H1 (cell line): ENCODE results near the gene BHMT. TPM values are rescaled to one million over a fixed set of nuclear protein-coding genes. Genes with fewer than 3 reads are reported as not detected.

Experiments used
- CTCF ChIA-PET: fragments of 300-600 bp; sonication (Branson Sonifier 250); formaldehyde crosslinking; loops from one replicate; lab custom pipeline; 2021; ENCODE audit not compliant: partially characterized antibody; lab: Charles Lee
- POLR2A ChIA-PET: fragments of 300-600 bp; sonication (Branson Sonifier 250); formaldehyde crosslinking; loops from one replicate; lab custom pipeline; 2021; ENCODE audit warnings: inconsistent platforms; ENCODE audit not compliant: partially characterized antibody; lab: Charles Lee
- DNase-seq, 2 experiments: peaks; one replicate each; pipeline versions ENCODE4 v3.0.0 to v3.0.0-alpha.2; 2010 to 2022; ENCODE audit warnings: low spot score in 2 of 2, low read depth in 1 of 2, mixed read lengths in 1 of 2
- FAIRE-seq: peaks from 2 replicates; lab custom pipeline; 2011; peaks lifted over from hg19 to GRCh38; lab: Jason Lieb, UNC
- H2AFZ ChIP-seq: 2 replicates; pipeline ENCODE4 v1.8.1; 2012; ENCODE audit warnings: low read length, inconsistent platforms
- H2AK5ac ChIP-seq: 2 replicates; pipeline ENCODE4 v1.6.1; 2013; ENCODE audit warnings: low read depth, low read length
- H2BK120ac ChIP-seq: replicated peaks from 2 replicates; pipeline ENCODE3; 2013; ENCODE audit warnings: low read depth, low read length, inconsistent platforms
- H2BK12ac ChIP-seq: 2 replicates; pipeline ENCODE4 v1.6.1; 2013; ENCODE audit warnings: low read depth, low read length
- H2BK15ac ChIP-seq: 2 replicates; pipeline ENCODE4 v1.6.1; 2013; ENCODE audit warnings: low read length
- H2BK20ac ChIP-seq: 2 replicates; pipeline ENCODE4 v1.6.1; 2013; ENCODE audit warnings: low read length
- H2BK5ac ChIP-seq: 2 replicates; pipeline ENCODE4 v1.6.1; 2013; ENCODE audit warnings: low read depth, low read length
- H3K14ac ChIP-seq: 2 replicates; pipeline ENCODE4 v1.6.1; 2013; ENCODE audit warnings: inconsistent platforms; ENCODE audit not compliant: insufficient read length
- H3K18ac ChIP-seq: 2 replicates; pipeline ENCODE4 v1.6.1; 2013; ENCODE audit warnings: low read length; ENCODE audit errors: extremely low read depth
- H3K23ac ChIP-seq: 2 replicates; pipeline ENCODE4 v1.6.1; 2013; ENCODE audit warnings: inconsistent platforms; ENCODE audit not compliant: insufficient read length
- H3K23me2 ChIP-seq: 2 replicates; pipeline ENCODE4 v1.6.1; 2013; ENCODE audit warnings: low read depth, low read length
- H3K27ac ChIP-seq: 2 replicates; pipeline ENCODE4 v1.6.1; 2011; ENCODE audit warnings: low read depth, low read length, inconsistent platforms
- H3K27me3 ChIP-seq, 4 experiments: replicated peaks in 1 of 4; 1 replicate in 1 of 4; 2 replicates in 3 of 4; pipeline versions ENCODE4 v1.6.1 to v1.8.1; 2011 to 2013; ENCODE audit warnings: low read length in 3 of 4, mild to moderate bottlenecking in 3 of 4, inconsistent platforms in 2 of 4, mixed read lengths in 2 of 4, moderate library complexity in 1 of 4; ENCODE audit not compliant: control insufficient read depth in 3 of 4, insufficient read depth in 3 of 4; ENCODE audit errors: extremely low read depth in 1 of 4
- H3K36me3 ChIP-seq, 4 experiments: 2 replicates each; pipeline versions ENCODE4 v1.6.1 to v1.8.1; 2011 to 2013; ENCODE audit warnings: mild to moderate bottlenecking in 4 of 4, low read length in 3 of 4, moderate library complexity in 2 of 4, control low read depth in 1 of 4, inconsistent platforms in 1 of 4; ENCODE audit not compliant: insufficient read depth in 4 of 4, control insufficient read depth in 2 of 4
- H3K4ac ChIP-seq: replicated peaks from 2 replicates; pipeline ENCODE3; 2013; ENCODE audit warnings: low read length, low read depth, mixed read lengths, inconsistent platforms; ENCODE audit not compliant: insufficient read length
- H3K4me1 ChIP-seq, 4 experiments: replicated peaks in 1 of 4; 1 replicate in 1 of 4; 2 replicates in 3 of 4; pipeline versions ENCODE4 v1.6.1 to v1.8.1; 2011 to 2013; ENCODE audit warnings: low read length in 3 of 4, inconsistent platforms in 2 of 4, mixed read lengths in 1 of 4; ENCODE audit not compliant: insufficient read depth in 4 of 4, control insufficient read depth in 3 of 4
- H3K4me2 ChIP-seq, 2 experiments: 2 replicates each; pipeline versions ENCODE4 v1.6.1 to v1.8.1; 2011 to 2013; ENCODE audit warnings: low read depth in 2 of 2, low read length in 2 of 2, control low read depth in 1 of 2, inconsistent platforms in 1 of 2, mild to moderate bottlenecking in 1 of 2; ENCODE audit not compliant: insufficient read depth in 1 of 2
- H3K4me3 ChIP-seq, 4 experiments: fragments of 200-600, 300-600 bp in 1 of 4; sonication (generic), shearing (Covaris generic), sonication (Bioruptor Twin) in 1 of 4; 2 replicates each; pipeline versions ENCODE4 v1.5.1 to v1.8.1; 2011 to 2016; ENCODE audit warnings: low read length in 4 of 4, low read depth in 3 of 4, control low read depth in 2 of 4, inconsistent platforms in 2 of 4, mild to moderate bottlenecking in 2 of 4, mixed read lengths in 1 of 4, moderate library complexity in 1 of 4; ENCODE audit not compliant: insufficient read depth in 2 of 4; ENCODE audit errors: extremely low read depth in 1 of 4
- H3K56ac ChIP-seq: replicated peaks from 2 replicates; pipeline ENCODE3; 2013; ENCODE audit warnings: low read depth, mild to moderate bottlenecking, mixed read lengths, low read length, inconsistent platforms; ENCODE audit not compliant: insufficient read length
- H3K79me1 ChIP-seq: 2 replicates; pipeline ENCODE4 v1.6.1; 2013; ENCODE audit warnings: low read depth, low read length, control low read depth
- H3K79me2 ChIP-seq, 2 experiments: 2 replicates each; pipeline versions ENCODE4 v1.6.1 to v1.8.1; 2012 to 2013; ENCODE audit warnings: low read length in 2 of 2, mild to moderate bottlenecking in 2 of 2, inconsistent platforms in 1 of 2; ENCODE audit not compliant: insufficient read depth in 2 of 2, control insufficient read depth in 1 of 2
- H3K9ac ChIP-seq, 4 experiments: replicated peaks in 1 of 4; 1 replicate in 1 of 4; 2 replicates in 3 of 4; pipeline versions ENCODE4 v1.6.1 to v1.8.1; 2011 to 2013; ENCODE audit warnings: low read depth in 3 of 4, low read length in 3 of 4, control low read depth in 2 of 4, mild to moderate bottlenecking in 2 of 4, moderate library complexity in 2 of 4, inconsistent platforms in 1 of 4; ENCODE audit errors: extremely low read depth in 1 of 4
- H3K9me3 ChIP-seq, 2 experiments: 2 replicates each; pipeline versions ENCODE4 v1.6.1 to v1.8.1; 2012 to 2013; ENCODE audit warnings: mild to moderate bottlenecking in 2 of 2, moderate library complexity in 2 of 2, control low read depth in 1 of 2, inconsistent platforms in 1 of 2, low read depth in 1 of 2, low read length in 1 of 2, mixed read lengths in 1 of 2; ENCODE audit not compliant: insufficient read depth in 2 of 2
- H4K20me1 ChIP-seq, 2 experiments: replicated peaks in 1 of 2; 2 replicates each; pipeline versions ENCODE3 to v1.8.1; 2011 to 2013; ENCODE audit warnings: inconsistent platforms in 2 of 2, low read length in 2 of 2, mild to moderate bottlenecking in 1 of 2; ENCODE audit not compliant: insufficient read depth in 2 of 2, control insufficient read depth in 1 of 2
- H4K5ac ChIP-seq: 2 replicates; pipeline ENCODE4 v1.6.1; 2013; ENCODE audit warnings: low read length, low read depth, mixed read lengths, inconsistent platforms; ENCODE audit not compliant: insufficient read length
- H4K8ac ChIP-seq: 2 replicates; pipeline ENCODE4 v1.8.0; 2013; ENCODE audit warnings: mild to moderate bottlenecking, moderate library complexity, low read length, inconsistent platforms; ENCODE audit not compliant: insufficient read depth; ENCODE audit errors: extremely low read depth
- H4K91ac ChIP-seq: replicated peaks from 2 replicates; pipeline ENCODE3; 2013; ENCODE audit warnings: low read length, mixed read lengths, inconsistent platforms; ENCODE audit not compliant: insufficient read length
- ASH2L ChIP-seq: fragments of 200-600, 300-600 bp; sonication (generic); IDR thresholded peaks from one replicate; pipeline ENCODE4 v1.7.1; 2017; ENCODE audit warnings: low read length
- FOSL1 ChIP-seq: IDR thresholded peaks from 2 replicates; pipeline ENCODE4 v1.6.1; 2011; ENCODE audit warnings: mild to moderate bottlenecking, low read depth, low read length, moderate library complexity; ENCODE audit not compliant: insufficient read depth
- KDM4A ChIP-seq: IDR thresholded peaks from one replicate; pipeline ENCODE4 v1.7.1; 2012; ENCODE audit warnings: low read depth, mild to moderate bottlenecking, moderate library complexity, low read length, inconsistent platforms; ENCODE audit not compliant: severe bottlenecking
- WGBS, 2 experiments: shearing (Covaris generic) in 1 of 2; methylation state at CpG; one replicate each; pipeline versions ENCODE4 v1.1.6 to v1.1.7; 2013 to 2015; ENCODE audit warnings: low lambda C conversion rate in 2 of 2, mixed read lengths in 2 of 2, inconsistent platforms in 1 of 2, low coverage in 1 of 2, missing lambda C conversion rate in 1 of 2; ENCODE audit not compliant: insufficient replicate concordance in 2 of 2, insufficient coverage in 1 of 2, insufficient read length in 1 of 2; ENCODE audit errors: extremely low coverage in 1 of 2, missing lambda C conversion rate in 1 of 2; 5-methylcytosine and 5-hydroxymethylcytosine counted together
- long read RNA-seq, 2 experiments: library from RNA in 1 of 2; library from capped mRNA in 1 of 2; stranded (forward); transcript quantifications; one replicate each; pipeline ENCODE4 v2.0.0, GENCODE V29; 2021; ENCODE audit warnings: inconsistent platforms in 1 of 2
- polyA minus RNA-seq, 3 experiments: library from RNA; depleted of rRNA, polyadenylated mRNA; stranded (reverse); fragments of >200 nt; gene quantifications; 1 replicate in 2 of 3; 2 replicates in 1 of 3; pipeline ENCODE4 v1.2.3, GENCODE V29; 2011
- polyA plus RNA-seq, 7 experiments: library from polyadenylated mRNA; depleted of rRNA in 3 of 7; stranded (reverse) in 5 of 7; unstranded in 2 of 7; fragments of >200 nt in 5 of 7; fragments of 200-250 nt in 2 of 7; gene quantifications; 1 replicate in 5 of 7; 2 replicates in 1 of 7; 4 replicates in 1 of 7; pipeline versions ENCODE4 v1.2.1 to v1.2.3, GENCODE V29; 2011 to 2013; ENCODE audit warnings: missing spikeins in 2 of 7, mixed read lengths in 2 of 7
- total RNA-seq: library from RNA; stranded (reverse); fragmentation: NEBNext Ultra II Directional; extraction: Animal tissue kit (Norgen Biotek cat#: 25700); gene quantifications from 2 replicates; pipeline ENCODE4 v1.2.1, GENCODE V29; 2021

BHMT gene, protein sequence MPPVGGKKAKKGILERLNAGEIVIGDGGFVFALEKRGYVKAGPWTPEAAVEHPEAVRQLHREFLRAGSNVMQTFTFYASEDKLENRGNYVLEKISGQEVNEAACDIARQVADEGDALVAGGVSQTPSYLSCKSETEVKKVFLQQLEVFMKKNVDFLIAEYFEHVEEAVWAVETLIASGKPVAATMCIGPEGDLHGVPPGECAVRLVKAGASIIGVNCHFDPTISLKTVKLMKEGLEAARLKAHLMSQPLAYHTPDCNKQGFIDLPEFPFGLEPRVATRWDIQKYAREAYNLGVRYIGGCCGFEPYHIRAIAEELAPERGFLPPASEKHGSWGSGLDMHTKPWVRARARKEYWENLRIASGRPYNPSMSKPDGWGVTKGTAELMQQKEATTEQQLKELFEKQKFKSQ
- total RNA-seq, result 1.6 and 1.7 TPM in 2 replicates
- 0.54 and 1.1 TPM in 2 replicates for polyA plus RNA-seq (2011; rRNA removed)
- 0.85 TPM for polyA plus RNA-seq (2011; cell fraction: cytosol; rRNA removed)
- polyA plus RNA-seq (2011; cell fraction: nucleus; rRNA removed), result 1.1 TPM
- polyA plus RNA-seq (2012, experiment 1 of 2), result 1.0 to 2.4 TPM (median 2.1 TPM) in 4 replicates
- polyA plus RNA-seq (2012, experiment 2 of 2), result 0.08 TPM
- polyA plus RNA-seq (2013, experiment 1 of 2), result 0.97 TPM
- polyA plus RNA-seq (2013, experiment 2 of 2), result 1.0 TPM
- polyA minus RNA-seq (2011; rRNA and poly(A)+ RNA removed), result 0.22 and 1.5 TPM in 2 replicates
- 1.8 TPM for polyA minus RNA-seq (2011; cell fraction: cytosol; rRNA and poly(A)+ RNA removed)
- 2.1 TPM for polyA minus RNA-seq (2011; cell fraction: nucleus; rRNA and poly(A)+ RNA removed)
- long read RNA-seq, experiment 1, partial matches to known transcripts, result 0 of 2 reads
- long read RNA-seq, experiment 1, other reads (novel, unspliced or antisense), result 0 of 2 reads
- long read RNA-seq, experiment 2, partial matches to known transcripts, result 1 of 3 reads
- long read RNA-seq, experiment 2, other reads (novel, unspliced or antisense), result 0 of 3 reads

DNA sequence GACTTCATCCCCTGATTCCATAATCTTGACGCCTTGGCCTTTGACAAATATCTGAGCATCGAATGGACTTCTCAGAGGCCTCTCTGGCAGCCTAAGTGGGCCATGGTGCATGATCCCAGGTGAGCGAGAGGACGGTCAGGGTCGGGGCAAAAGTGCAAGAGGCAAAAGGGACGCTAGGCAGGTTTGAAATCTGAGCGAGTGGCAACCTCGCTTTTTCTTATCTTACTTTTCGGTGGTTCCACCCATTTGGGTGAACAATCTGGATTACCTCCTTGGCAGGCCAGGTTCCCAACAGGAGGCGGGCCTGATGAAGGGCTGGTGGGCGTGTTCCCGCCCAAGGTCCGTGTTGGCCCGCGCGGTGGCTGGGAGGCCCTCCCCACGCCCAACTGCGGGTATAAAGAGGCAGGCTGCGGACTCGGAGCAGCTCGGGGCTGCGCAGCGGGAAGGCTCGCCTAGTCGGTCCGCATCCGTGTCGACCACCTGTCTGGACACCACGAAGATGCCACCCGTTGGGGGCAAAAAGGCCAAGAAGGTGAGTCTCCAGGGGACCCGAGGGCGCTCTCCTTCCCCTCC is at the start of gene BHMT:
Gene BHMT (plus strand): TSS at position 423 of the 573 bp plus-strand sequence. CDS start 77 bp downstream, at position 500.
- Histone ChIP-seq H3K9me3 (no peaks in the 10 kb centered on the region), H4K20me1 (peaks cover 0 to 3% of the 10 kb centered on the region in 2 experiments), H3K4me1 (no peaks in the 10 kb centered on the region), H4K8ac (no peak within 1 kb of the TSS), H3K36me3 (no peaks in the 10 kb centered on the region), H4K5ac (no peak within 1 kb of the TSS), H4K91ac (no peak within 1 kb of the TSS), H3K4ac (no peak within 1 kb of the TSS), H2AK5ac (no peak within 1 kb of the TSS), H3K4me2 (peak within 1 kb of the TSS; percentile 84 to 93), H3K27ac (no peak within 1 kb of the TSS), H3K79me1 (no peaks in the 10 kb centered on the region), H2BK120ac (no peak within 1 kb of the TSS), H2AFZ (peak within 1 kb of the TSS; percentile 60), H3K14ac (no peak within 1 kb of the TSS), H3K23me2 (peaks cover 11% of the 10 kb centered on the region; the same call in 1 of the 2 replicates), H3K27me3 (peaks cover 15 to 27% (median 22%) of the 10 kb centered on the region in 4 experiments), H3K56ac (no peak within 1 kb of the TSS), H3K18ac (peak within 1 kb of the TSS; percentile 32; the same call in 1 of the 2 replicates), H2BK20ac (peak within 1 kb of the TSS; percentile 16; the same call in 1 of the 2 replicates), H3K4me3 (peak within 1 kb of the TSS; percentile 50 to 73 (median 60)), H2BK15ac (peak within 1 kb of the TSS; percentile 95; the same call in 1 of the 2 replicates), H2BK5ac (no peak within 1 kb of the TSS), H3K23ac (no peak within 1 kb of the TSS), H2BK12ac (no peak within 1 kb of the TSS), H3K79me2 (no peaks in the 10 kb centered on the region), H3K9ac (peak within 1 kb of the TSS in 2 of 4 experiments; percentile 14 to 20; a peak in 2 of 7 replicates)
- DNase-seq (no peak), FAIRE-seq (no peak)
- CTCF ChIA-PET, result interaction anchor here (0.9 to 1.5 kb wide), 3 partner anchors 85 to 101 kb away, joined by 3 to 4 read pairs (median 3); no protein-coding TSS in a partner anchor
- no peak for TF ChIP-seq FOSL1
- TF ChIP-seq KDM4A, result peak; percentile 99
- peak; percentile 79 for TF ChIP-seq ASH2L
- WGBS, 2 experiments, result 15% methylated on average over 29 of the region's 32 CpGs; no CpG with 5 or more reads in 1 of the 2 experiments
- POLR2A ChIA-PET, result no interaction called here
